Heart right ventricle (tissue), 16 donors: ENCODE data around the gene CIT. TPM values are rescaled to one million over a fixed set of nuclear protein-coding genes. Genes with fewer than 3 reads are reported as not detected.

Source experiments
- ATAC-seq, 8 donors: fragments of 200-7000 bp; cut with Tn5 transposase; one replicate each; pipeline ENCODE4 v1.9.1; 2020; ENCODE audit warnings: mild to moderate bottlenecking in 8 of 8, moderate library complexity in 8 of 8, moderate number of reproducible peaks in 1 of 8
- DNase-seq, 2 donors: peaks; one replicate each; pipeline ENCODE4 v3.0.0-alpha.2; 2020
- H3K27ac ChIP-seq, 10 donors: fragments of 200-600 bp; sonication (generic) in 2 of 10; one replicate each; pipeline versions ENCODE4 v1.5.0 to v1.8.0; 2020 to 2022; ENCODE audit warnings: mild to moderate bottlenecking in 3 of 10
- H3K27me3 ChIP-seq, 7 donors: fragments of 200-600 bp; one replicate each; pipeline ENCODE4 v1.8.0; 2021 to 2022; ENCODE audit warnings: mild to moderate bottlenecking in 2 of 7
- H3K36me3 ChIP-seq, 9 donors: fragments of 200-600 bp; sonication (generic) in 1 of 9; one replicate each; pipeline versions ENCODE4 v1.5.0 to v1.8.0; 2020 to 2022; ENCODE audit warnings: mild to moderate bottlenecking in 2 of 9
- H3K4me1 ChIP-seq, 9 donors: fragments of 200-600 bp; sonication (generic) in 1 of 9; one replicate each; pipeline versions ENCODE4 v1.5.0 to v1.8.0; 2020 to 2022; ENCODE audit warnings: mild to moderate bottlenecking in 4 of 9
- H3K4me3 ChIP-seq, 10 donors: fragments of 200-600 bp; sonication (generic) in 2 of 10; one replicate each; pipeline versions ENCODE4 v1.5.0 to v1.8.0; 2020 to 2022; ENCODE audit warnings: mild to moderate bottlenecking in 7 of 10, moderate library complexity in 2 of 10
- H3K9me3 ChIP-seq, 11 donors: fragments of 200-600 bp in 10 of 11; sonication (generic) in 2 of 11; one replicate each; pipeline versions ENCODE4 v1.5.0 to v1.8.0; 2013 to 2022; ENCODE audit warnings: mild to moderate bottlenecking in 2 of 11, control low read depth in 1 of 11, moderate library complexity in 1 of 11
- WGBS, 2 donors: extraction: QIAGEN DNeasy Blood & Tissue Kit; methylation state at CpG; one replicate each; pipeline ENCODE4 v1.1.7; 2013; ENCODE audit warnings: inconsistent platforms in 1 of 2; 5-methylcytosine and 5-hydroxymethylcytosine counted together
- intact Hi-C, 10 donors: fragments of 100-400 bp; cut with DNase I; formaldehyde crosslinking; loops; one replicate each; pipeline versions ENCODE4 v1.11.1 to v1.14.2; 2022
- polyA plus RNA-seq, 2 donors: library from polyadenylated mRNA; stranded (reverse); fragments of 200-250 nt; gene quantifications; one replicate each; pipeline ENCODE4 v1.2.3, GENCODE V29; 2013
- total RNA-seq, 10 donors: library from RNA; stranded (reverse); fragmentation: NEBNext Ultra II Directional in 3 of 10; extraction: Animal tissue kit (Norgen Biotek cat#: 25700) in 3 of 10; gene quantifications; one replicate each; pipeline versions ENCODE4 v1.2.1 to v1.2.4, GENCODE V29; 2021 to 2023
- TF ChIP-seq, protein P1 (sequence below), 9 donors: fragments of 200-600 bp; sonication (generic) in 2 of 9; IDR thresholded peaks; one replicate each; pipeline versions ENCODE4 v1.5.0 to v1.8.0; 2021 to 2022; ENCODE audit warnings: antibody characterized with exemption in 9 of 9, mild to moderate bottlenecking in 5 of 9, moderate library complexity in 1 of 9
- donor health status: Arrhythmogenic right ventricular cardiomyopathy.
- donor health status: ischemic (EF 13 %, LVEDD 7.1; RV severe dilation, severe dysfunction).
- donor health status: healthy with polysubstance abuse.
- donor health status: DM: no; HTN: yes; CAD: no.
- donor health status: DM: no; HTN: no; CAD: no.
- donor health status: ischemic (EF 25% LVEDD 6.9; RV normal size, moderate dysfunction).
- donor health status: ischemic (EF 25% LVEDD 5.7; RV mildly dilated, moderate dysfunction).
- donor health status: healthy.
- donor health status: DM: yes; HTN: yes; CAD: no.
- donor health status: Ischemic cardiomyopathy.
- donor health status: ischemic (EF 35%, LVEDD 5.7; RV mildly dilated, moderate dysfunction).
- donor health status: nonischemic (EF 11% LVEDD 7.7; RV severe dilation, severe dysfunction).
- donor health status: DM: yes; HTN: yes; CAD: no.
- donor health status: PGD.
- donor health status: ischemic (EF 29% LVEDD 5.4; RV normal size, mild dysfunction).
- donor health status: nonischemic (EF 23%, LVEDD 6.1; RV moderate dilation, normal function).

Gene CIT
- total and polyA plus RNA-seq, 12 donors: 0.20 to 7.0 (median 0.92) TPM

DNA sequence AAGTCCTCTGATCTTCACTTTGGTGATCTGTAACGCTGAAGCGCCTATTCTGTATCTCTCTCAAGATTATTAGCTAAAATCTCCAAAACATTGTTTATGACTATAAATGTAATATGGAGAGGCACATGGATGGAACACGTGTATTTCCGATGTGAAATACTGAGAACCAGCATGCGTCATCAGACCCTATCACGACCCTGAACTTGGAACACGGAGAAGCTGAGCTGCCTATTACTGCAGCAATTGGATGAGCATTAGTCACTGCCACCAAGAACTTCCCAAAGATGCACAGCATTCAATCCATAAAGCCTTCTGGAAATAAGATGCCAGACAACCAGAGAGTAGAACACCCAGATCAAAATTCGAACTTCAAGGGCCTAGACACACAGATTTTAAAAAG, 147.2 kb downstream of the CIT start:
- TF ChIP-seq, protein P1, sequence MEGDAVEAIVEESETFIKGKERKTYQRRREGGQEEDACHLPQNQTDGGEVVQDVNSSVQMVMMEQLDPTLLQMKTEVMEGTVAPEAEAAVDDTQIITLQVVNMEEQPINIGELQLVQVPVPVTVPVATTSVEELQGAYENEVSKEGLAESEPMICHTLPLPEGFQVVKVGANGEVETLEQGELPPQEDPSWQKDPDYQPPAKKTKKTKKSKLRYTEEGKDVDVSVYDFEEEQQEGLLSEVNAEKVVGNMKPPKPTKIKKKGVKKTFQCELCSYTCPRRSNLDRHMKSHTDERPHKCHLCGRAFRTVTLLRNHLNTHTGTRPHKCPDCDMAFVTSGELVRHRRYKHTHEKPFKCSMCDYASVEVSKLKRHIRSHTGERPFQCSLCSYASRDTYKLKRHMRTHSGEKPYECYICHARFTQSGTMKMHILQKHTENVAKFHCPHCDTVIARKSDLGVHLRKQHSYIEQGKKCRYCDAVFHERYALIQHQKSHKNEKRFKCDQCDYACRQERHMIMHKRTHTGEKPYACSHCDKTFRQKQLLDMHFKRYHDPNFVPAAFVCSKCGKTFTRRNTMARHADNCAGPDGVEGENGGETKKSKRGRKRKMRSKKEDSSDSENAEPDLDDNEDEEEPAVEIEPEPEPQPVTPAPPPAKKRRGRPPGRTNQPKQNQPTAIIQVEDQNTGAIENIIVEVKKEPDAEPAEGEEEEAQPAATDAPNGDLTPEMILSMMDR (IDR thresholded peaks at IDR 0.05): no peak
- WGBS, 2 donors: 93 to 97% methylated on average over 8 of the region's 8 CpGs
- DNase-seq: no peak
- Histone ChIP-seq H3K27me3 (no peaks in the 10 kb centered on the region), H3K36me3 (peaks cover 0 to 6% (median 0%) of the 10 kb centered on the region in 9 donors), H3K9me3 (no peaks in the 10 kb centered on the region), H3K4me1 (peaks cover 0 to 9% (median 0%) of the 10 kb centered on the region in 9 donors), H3K27ac (no peak overlapping the region), H3K4me3 (no peak overlapping the region)
- intact Hi-C loops: no loop called here
- ATAC-seq: no peak

- TF ChIP-seq, protein P1 (IDR thresholded peaks at IDR 0.05): no peak
- 51 to 61% methylated on average over 6 of the region's 6 CpGs for WGBS, 2 donors
- no peak overlapping the region for H3K4me3 ChIP-seq
- H3K9me3 ChIP-seq: no peaks in the 10 kb centered on the region
- no peak overlapping the region for H3K27ac ChIP-seq
- H3K4me1 ChIP-seq: peaks cover 0 to 9% (median 0%) of the 10 kb centered on the region in 9 donors
- H3K36me3 ChIP-seq: no peaks in the 10 kb centered on the region
- no peaks in the 10 kb centered on the region for H3K27me3 ChIP-seq
- ATAC-seq: no peak
- intact Hi-C loops: no loop called here
- DNase-seq: no peak
Measured at GRCh38 chr12:119728444-119728745, 148.7 kb downstream of the CIT start.

DNA sequence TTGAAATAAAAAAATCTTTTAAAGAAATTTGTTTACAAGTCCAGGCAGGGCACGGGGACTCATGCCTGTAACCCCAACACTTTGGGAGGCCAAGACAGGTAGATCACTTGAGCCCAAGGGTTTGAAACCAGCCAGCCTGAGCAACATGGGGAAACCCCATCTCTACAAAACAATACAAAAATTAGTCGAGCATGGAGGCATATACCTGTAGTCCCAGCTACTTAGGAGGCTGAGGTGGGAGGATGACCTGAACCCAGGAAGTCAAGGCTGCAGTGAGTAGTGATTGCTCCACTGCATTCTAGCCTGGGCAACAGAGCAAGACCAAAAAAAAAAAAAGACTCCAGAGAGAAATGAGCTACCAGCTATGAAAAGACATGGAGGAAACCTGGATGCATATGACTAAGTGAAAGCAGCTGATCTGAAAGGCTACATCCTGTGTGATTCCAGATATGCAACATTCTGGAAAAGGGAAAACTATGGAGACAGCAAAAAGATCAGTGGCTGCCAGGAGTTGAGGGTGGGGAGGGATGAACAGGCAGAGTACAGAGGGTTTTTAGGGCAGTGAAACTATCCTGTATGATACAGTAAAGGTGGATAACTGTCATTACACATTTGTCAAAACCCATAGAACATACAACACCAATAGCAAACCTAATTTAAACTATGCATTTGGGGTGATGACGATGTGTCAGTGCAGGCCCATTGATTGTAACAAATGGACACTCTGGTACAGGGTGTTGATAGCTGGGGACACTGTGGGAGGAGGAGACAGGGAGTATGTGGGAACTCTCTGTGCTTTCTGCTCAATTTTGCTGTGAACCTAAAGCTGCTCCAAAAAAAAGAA, 149.3 kb downstream of the CIT start:
- no peaks in the 10 kb centered on the region for H3K36me3 ChIP-seq
- no peaks in the 10 kb centered on the region for H3K9me3 ChIP-seq
- H3K27me3 ChIP-seq: no peaks in the 10 kb centered on the region
- DNase-seq (no peak), ATAC-seq (no peak)
- no peak overlapping the region for H3K27ac ChIP-seq
- H3K4me3 ChIP-seq: no peak overlapping the region
- peaks cover 0 to 9% (median 0%) of the 10 kb centered on the region in 9 donors for H3K4me1 ChIP-seq
- 95 to 97% methylated on average over 3 of the region's 3 CpGs for WGBS, 2 donors
- TF ChIP-seq, protein P1 (IDR thresholded peaks at IDR 0.05): no peak
- intact Hi-C loops: no loop called here

DNA sequence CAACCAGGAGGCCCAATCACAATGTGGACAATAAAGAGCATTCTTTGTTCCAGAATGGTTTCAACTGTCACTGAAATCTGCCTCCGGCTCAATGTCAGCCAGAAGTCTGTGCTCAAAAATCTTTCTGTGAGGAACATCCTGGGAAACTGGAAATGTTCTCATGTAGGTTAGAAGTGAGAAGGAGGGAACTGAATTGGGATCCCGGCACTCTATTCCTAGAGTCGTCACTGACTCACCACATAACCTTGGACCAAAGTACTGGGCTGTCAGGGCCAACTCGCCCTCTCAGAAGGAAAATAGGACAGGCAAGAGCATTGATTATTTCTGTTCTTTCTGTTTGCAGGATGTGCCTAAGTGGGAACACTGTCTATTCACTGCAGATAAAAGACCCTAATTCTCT, 151.6 kb downstream of the CIT start:
- TF ChIP-seq, protein P1 (IDR thresholded peaks at IDR 0.05): no peak
- Histone ChIP-seq H3K27ac (no peak overlapping the region), H3K4me3 (no peak overlapping the region), H3K27me3 (no peaks in the 10 kb centered on the region), H3K9me3 (no peaks in the 10 kb centered on the region), H3K4me1 (peaks cover 0 to 5% (median 0%) of the 10 kb centered on the region in 9 donors), H3K36me3 (peaks cover 0 to 6% (median 0%) of the 10 kb centered on the region in 9 donors)
- ATAC-seq: peak in 1 of 8 donors; percentile 41
- intact Hi-C loops: no loop called here
- WGBS, 2 donors: 89 to 97% methylated on average over 4 of the region's 4 CpGs
- DNase-seq: no peak
